GM19395 (cell line): ENCODE measurements around the gene VEPH1.
"Not testable (repeated sequence)": the region's sequence is repeated elsewhere in the genome, so short reads cannot be mapped to it uniquely, and the experiment has no call there.

Experiments used
- ATAC-seq: cut with Tn5 transposase; IDR thresholded peaks from one replicate; pipeline ENCODE4 v1.9.1; 2021; ENCODE audit warnings: mild to moderate bottlenecking, moderate library complexity; ENCODE audit not compliant: unreplicated experiment

VEPH1 gene

GRCh38 chr3:157355276-157355675, 147.9 kb downstream of the VEPH1 start:
- no peak for ATAC-seq

- no peak for ATAC-seq
These were observed 148.5 kb downstream of the VEPH1 start for GRCh38 chr3:157354722-157355121.

GRCh38 chr3:157354254-157354653, 149.0 kb downstream of the VEPH1 start:
- no peak for ATAC-seq

GRCh38 chr3:157353652-157354051, 149.6 kb downstream of the VEPH1 start:
- no peak for ATAC-seq

- no peak for ATAC-seq
These were observed 151.2 kb downstream of the VEPH1 start for GRCh38 chr3:157351981-157352380.

- ATAC-seq = not testable (repeated sequence)
These were observed 152.6 kb downstream of the VEPH1 start for GRCh38 chr3:157350651-157351050.

GRCh38 chr3:157348304-157349075, 154.7 kb downstream of the VEPH1 start:
- not testable (repeated sequence) for ATAC-seq

- no peak for ATAC-seq
These were observed 155.5 kb downstream of the VEPH1 start for GRCh38 chr3:157347577-157348303.

GRCh38 chr3:157336252-157337009, 166.8 kb downstream of the VEPH1 start:
- ATAC-seq = no peak

- ATAC-seq = no peak
These were observed 167.8 kb downstream of the VEPH1 start for GRCh38 chr3:157335233-157336076.

GRCh38 chr3:157333551-157333991, 169.6 kb downstream of the VEPH1 start:
- no peak for ATAC-seq

GRCh38 chr3:157330206-157330605, 173.0 kb downstream of the VEPH1 start:
- ATAC-seq = no peak

GRCh38 chr3:157329551-157329950, 173.7 kb downstream of the VEPH1 start:
- ATAC-seq = no peak

- ATAC-seq = no peak
These were observed 175.4 kb downstream of the VEPH1 start for GRCh38 chr3:157327837-157328236.

GRCh38 chr3:157327018-157327417, 176.2 kb downstream of the VEPH1 start:
- no peak for ATAC-seq

GRCh38 chr3:157324869-157325268, 178.3 kb downstream of the VEPH1 start:
- not testable (repeated sequence) for ATAC-seq

GRCh38 chr3:157323360-157323759, 179.9 kb downstream of the VEPH1 start:
- no peak for ATAC-seq

- ATAC-seq = no peak
These were observed 183.5 kb downstream of the VEPH1 start for GRCh38 chr3:157319672-157320071.

GRCh38 chr3:157318639-157319288, 184.5 kb downstream of the VEPH1 start:
- no peak for ATAC-seq

- ATAC-seq = no peak
These were observed 185.3 kb downstream of the VEPH1 start for GRCh38 chr3:157317895-157318294.
